Fibroblast of peridontal ligament (primary cell): ENCODE measurements around the gene PRLR.

Experiments
- DNase-seq: peaks from one replicate; pipeline ENCODE4 v3.0.0-alpha.2; 2010; ENCODE audit errors: extremely low read depth

PRLR gene

GRCh38 chr5:35082530-35082929 lies 147.8 kb downstream of the PRLR start:
- no peak for DNase-seq

- no peak for DNase-seq
Observed at GRCh38 chr5:35081134-35081533, 149.2 kb downstream of the PRLR start.

- no peak for DNase-seq
Observed at GRCh38 chr5:35073160-35073559, 157.1 kb downstream of the PRLR start.

DNA sequence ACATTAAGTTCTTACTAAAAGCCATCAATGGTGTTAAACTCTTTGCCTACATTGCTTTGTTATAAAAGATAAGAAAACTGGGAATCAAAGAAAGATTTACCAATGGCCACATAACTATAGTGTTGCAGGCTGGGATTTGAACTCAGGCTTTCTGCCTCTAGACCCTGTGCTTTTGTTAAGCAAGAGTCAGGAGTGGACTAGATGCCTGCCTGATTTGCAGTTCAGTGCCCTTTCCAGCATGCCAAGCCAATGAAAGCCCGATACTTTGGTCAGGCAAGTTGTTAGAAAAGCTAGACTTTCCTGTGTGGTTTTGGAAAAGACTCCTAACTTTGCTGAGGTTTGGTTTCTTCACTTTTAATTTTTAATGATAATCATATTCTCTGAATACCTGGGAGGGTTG lies 161.1 kb downstream of the PRLR start:
- DNase-seq, result no peak

DNA sequence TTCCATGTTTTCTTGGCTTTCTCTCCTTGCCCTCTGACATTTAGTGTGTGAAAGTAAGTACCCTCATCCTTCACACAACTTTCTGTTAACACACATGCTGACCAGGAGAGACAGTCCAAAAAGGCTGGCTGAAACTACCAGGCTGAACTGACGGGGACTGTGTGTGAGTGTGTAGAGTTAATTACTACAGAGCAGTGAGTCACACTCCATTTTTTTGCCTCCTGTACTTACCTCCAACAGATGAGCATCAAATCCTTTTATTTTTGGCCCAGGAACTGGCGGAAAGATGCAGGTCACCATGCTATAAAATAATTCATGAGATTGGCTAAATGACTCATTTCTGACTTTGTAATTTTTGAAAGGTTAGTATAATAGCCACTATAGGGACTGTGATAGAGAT lies 162.3 kb downstream of the PRLR start:
- DNase-seq, result no peak

GRCh38 chr5:35066260-35066795 lies 164.0 kb downstream of the PRLR start:
- DNase-seq, result no peak

DNA sequence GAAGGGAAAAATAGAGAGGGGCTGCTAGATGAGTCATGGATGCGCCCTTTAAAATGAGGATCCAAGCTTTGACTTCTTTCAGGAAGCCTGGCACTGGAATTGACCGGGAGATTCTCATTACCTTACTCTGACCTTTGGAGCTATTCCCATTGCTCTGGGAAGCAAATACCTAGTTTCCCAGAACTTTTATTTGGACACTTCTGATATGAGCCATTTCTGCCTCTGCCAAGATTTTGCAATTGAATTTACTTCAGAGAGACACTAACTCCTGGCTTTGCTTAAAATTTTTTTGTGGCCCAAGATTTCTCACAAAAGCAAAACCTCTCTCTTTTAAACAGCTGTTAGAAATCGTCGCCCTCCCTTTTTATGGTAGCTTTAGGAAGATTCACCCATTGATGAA lies 166.9 kb downstream of the PRLR start:
- no peak for DNase-seq

GRCh38 chr5:35061211-35061770 lies 169.0 kb downstream of the PRLR start:
- DNase-seq, result peak; percentile 25

GRCh38 chr5:35060236-35060635 lies 170.1 kb downstream of the PRLR start:
- DNase-seq, result no peak

GRCh38 chr5:35059251-35059650 lies 171.0 kb downstream of the PRLR start:
- DNase-seq, result no peak

DNA sequence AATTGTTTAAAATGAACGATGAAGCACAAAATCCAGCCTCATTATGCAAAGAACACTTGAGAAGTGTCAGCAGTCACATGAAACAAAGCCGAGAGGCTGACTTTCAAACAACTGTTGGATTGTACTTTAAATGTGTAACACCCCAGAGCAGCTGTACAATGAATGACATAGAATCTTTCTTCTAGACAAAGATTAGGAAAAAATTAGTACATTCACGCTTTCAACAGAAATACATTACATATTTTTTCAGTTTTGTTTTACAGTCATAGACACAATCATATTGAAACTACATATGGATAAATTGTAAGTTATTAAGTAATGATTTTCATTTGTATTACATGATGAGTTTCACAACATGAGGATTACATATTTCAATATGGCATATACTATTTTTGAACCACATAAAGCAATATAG lies 171.9 kb downstream of the PRLR start:
- no peak for DNase-seq

DNA sequence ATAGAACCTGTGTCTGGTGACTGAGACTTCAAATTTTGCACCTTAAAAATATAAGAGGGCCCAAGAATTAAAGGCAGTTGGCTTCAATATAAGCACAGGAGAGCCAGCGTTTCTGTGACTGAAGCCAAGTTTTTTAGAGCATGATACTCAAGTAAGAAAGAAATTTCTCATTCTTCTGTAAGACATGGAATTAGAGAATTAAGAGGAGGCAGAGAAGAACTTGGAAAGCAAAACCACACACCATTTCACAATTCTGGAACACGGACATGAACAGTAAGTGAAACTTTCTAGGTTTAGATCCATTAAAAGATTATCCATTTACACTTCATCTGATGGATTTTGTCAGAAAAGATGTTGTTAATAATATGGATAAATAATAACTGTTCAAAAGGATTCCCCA lies 173.6 kb downstream of the PRLR start:
- DNase-seq, result peak; percentile 30

- no peak for DNase-seq
Observed at GRCh38 chr5:35052838-35053237, 177.4 kb downstream of the PRLR start.

DNA sequence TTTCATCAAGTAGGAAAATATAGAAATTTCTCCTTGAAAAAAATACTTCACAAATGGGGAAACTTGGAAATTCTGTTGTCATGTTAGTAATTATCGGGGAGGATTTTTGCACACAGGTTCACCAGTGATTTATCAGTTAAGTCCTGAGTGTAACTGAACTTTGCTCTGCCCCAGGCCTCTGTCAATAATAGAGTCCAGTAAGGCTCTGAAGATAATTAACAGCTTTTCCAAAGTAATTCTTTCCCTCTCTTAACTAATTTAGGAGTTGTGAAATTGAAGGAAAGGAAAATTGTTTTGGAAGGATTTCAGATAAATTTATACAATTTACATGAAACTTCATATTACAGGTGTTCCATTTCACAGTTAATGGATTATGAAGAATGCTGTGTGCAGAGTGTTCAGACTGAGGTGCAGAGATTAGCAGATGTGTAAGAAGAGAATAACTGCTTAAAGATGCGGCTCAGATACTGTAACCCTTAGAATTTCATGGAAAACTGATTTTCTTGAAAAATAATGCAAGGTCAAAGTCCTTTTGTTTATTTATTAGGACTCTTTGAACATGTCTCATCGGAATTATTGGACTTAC lies 179.7 kb downstream of the PRLR start:
- no peak for DNase-seq

GRCh38 chr5:35048910-35049309 lies 181.4 kb downstream of the PRLR start:
- DNase-seq, result no peak

DNA sequence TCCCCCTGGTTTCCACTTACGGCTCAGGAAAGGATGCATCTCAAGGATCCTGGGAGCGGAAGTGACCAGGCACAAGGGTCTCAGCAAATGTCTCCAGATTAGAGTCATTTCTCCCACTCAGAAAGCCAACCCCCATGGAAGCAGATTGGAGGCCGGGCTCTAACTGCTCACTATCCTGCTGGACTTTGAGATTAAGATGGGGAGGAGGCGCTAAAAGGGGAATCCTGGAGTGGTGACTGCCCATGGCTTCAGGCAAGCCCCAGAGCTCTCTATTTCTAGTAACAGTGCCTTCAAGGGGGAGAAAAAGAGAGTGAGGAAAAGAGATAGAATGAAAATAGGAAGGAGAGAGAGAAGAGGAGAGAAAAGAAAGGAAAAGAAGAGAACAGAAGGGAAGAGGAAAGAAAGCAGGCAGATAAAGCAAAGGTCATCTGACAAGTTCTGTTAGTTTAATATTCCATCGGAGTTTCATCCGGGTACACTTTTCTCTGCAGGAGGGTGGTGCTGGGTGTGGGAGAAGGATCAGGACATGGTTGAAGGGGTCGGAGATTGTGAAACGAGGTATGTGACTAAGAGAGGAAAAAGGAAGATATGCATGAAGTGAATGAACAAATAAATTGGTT lies 182.4 kb downstream of the PRLR start, which contains the start of gene AGXT2:
TSS of gene AGXT2 (minus strand) at position 165 of the 620 bp plus-strand sequence. CDS start at position 108, 57 bp downstream.
- DNase-seq, result no peak

GRCh38 chr5:35046774-35047173 lies 183.5 kb downstream of the PRLR start:
- peak; percentile 93 for DNase-seq

DNA sequence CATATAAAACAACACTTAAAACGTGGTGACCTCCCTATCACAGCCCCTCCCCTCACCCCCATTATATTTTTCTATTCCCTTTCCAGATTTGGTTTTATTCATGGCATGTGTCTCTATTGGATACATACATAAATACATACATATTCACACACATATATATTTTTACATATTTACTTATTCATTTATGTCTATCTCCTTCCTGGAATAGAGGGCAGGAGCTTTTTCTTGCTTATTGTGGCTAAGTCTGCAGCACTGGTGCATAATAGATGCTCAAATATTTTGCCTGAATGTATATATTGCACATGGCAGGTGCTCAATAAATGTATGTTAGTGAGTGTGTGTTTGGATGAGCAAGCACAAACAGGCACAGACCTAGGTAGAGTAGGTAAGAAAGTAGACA lies 185.0 kb downstream of the PRLR start:
- no peak for DNase-seq

DNA sequence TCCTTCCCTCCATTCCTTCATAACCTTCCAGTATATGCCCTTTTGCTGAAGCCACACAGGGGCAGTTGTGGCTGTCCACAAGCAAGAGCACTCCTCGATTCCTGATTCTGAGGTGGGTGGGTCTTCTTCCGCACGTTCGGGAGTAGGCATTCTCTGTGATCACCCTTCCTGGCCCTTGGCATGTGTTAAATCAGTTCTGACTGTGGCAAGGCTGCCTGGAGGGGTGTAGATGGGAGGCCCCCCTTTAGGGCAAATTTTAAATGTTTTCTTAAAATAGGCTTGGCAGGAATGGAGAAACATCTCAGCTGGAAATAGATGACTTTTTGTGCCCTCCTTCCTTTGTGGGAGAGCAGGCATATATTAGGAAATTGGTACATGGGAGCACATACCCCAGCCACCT lies 185.6 kb downstream of the PRLR start:
- DNase-seq, result no peak

- no peak for DNase-seq
Observed at GRCh38 chr5:35042781-35043180, 187.5 kb downstream of the PRLR start.

GRCh38 chr5:35041261-35041660 lies 189.0 kb downstream of the PRLR start:
- DNase-seq, result no peak

DNA sequence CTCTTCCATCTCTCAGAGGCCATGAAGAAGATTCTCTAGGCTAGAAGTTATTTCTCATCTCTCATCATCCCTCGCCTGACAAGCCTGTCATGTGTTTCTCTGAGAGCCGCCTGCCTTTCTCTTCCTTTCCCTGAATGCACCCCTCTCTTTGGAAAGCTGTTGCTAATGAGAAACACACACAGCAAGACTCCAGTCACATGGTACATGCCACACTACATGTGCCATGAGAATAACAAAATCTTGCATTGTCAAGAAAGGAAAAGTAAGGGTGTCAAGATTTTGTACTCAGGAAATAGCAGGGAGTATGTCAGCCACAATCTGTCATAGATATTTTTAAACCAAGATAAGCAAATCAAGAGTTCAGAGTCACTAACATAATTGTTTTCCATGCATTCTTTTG lies 191.4 kb downstream of the PRLR start:
- DNase-seq, result no peak

- DNase-seq, result no peak
Observed at GRCh38 chr5:35036536-35036935, 193.8 kb downstream of the PRLR start.
